Activated T-helper 17 cell treated with anti-CD3 and anti-CD28 coated beads, Interleukin-2, amount 50 U/mL, for 72 hours (primary cell): ENCODE data around the gene SLC1A3. TPM values are rescaled to one million over a fixed set of nuclear protein-coding genes. Genes with fewer than 3 reads are reported as not detected.

Experiments used
- ATAC-seq: fragments of 150-1000 bp; cut with Tn5 transposase; replicated peaks from 2 replicates; pipeline ENCODE4 v1.10.0; 2021; ENCODE audit warnings: mild to moderate bottlenecking, moderate library complexity
- H3K27ac Mint-ChIP-seq: one replicate; pipeline ENCODE4 v1.8.0; 2022; ENCODE audit warnings: mixed read lengths
- H3K27me3 Mint-ChIP-seq: one replicate; pipeline ENCODE4 v1.8.0; 2022; ENCODE audit warnings: mixed read lengths
- H3K36me3 Mint-ChIP-seq: one replicate; pipeline ENCODE4 v1.8.0; 2022; ENCODE audit warnings: low read depth, mild to moderate bottlenecking, mixed read lengths
- H3K4me1 Mint-ChIP-seq: one replicate; pipeline ENCODE4 v1.8.0; 2022; ENCODE audit warnings: mixed read lengths
- H3K4me3 Mint-ChIP-seq: one replicate; pipeline ENCODE4 v1.8.0; 2022; ENCODE audit warnings: mild to moderate bottlenecking, mixed read lengths
- H3K9me3 Mint-ChIP-seq: one replicate; pipeline ENCODE4 v1.8.0; 2022; ENCODE audit warnings: mixed read lengths
- total RNA-seq, 2 donors: library from RNA; stranded (reverse); gene quantifications; one replicate each; pipeline ENCODE4 v1.2.3, GENCODE V29; 2022

SLC1A3 gene
- total RNA-seq, 2 donors from 2014 or later, result 0.26 TPM; not detected in 1

GRCh38 chr5:36648426-36648825 is 42.0 kb downstream of the SLC1A3 start:
- H3K4me1 Mint-ChIP-seq, result no peaks in the 10 kb centered on the region

DNA sequence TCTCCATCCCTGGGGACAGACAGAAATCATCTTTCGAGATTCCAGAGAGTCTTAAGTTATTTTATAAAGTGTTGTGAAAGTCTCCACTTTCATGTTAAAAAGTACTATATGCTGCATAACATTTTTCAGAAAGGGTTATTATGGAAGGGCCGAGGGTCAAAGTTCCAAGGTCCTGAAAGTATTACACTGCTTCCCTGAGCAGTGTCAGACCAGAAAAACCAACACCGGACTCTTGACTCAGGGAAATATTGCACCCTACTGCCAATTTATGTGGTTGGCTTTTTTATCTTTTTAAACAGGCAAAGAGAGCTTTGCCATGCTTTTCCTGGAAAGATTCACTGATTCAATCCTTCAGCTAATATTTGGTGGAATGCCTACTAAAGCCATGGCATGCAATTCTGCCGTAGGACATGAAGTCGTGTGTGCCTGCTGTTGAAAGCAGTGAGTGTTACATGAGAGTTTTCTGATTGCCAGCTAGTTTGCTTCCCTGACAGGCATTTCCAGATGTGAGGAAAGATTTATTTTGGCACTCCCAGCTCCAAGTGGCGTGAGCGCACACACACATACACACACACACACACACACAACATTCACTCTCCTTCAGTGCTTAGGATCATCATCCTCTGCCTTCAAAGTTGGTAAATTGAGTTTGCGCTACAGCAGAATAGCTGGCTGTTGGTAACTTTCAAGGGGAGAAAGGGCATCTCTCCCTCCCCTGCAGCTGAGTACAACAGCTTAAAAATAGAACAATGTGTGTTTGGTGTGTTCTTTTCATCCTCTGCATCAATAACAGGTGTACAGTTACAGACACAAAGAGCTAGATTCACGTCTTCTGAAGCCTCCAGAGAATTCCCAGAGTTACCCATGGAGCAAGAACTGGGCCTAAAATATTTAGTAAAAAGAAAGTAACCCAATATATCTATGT is 45.6 kb downstream of the SLC1A3 start:
- H3K4me1 Mint-ChIP-seq, result no peaks in the 10 kb centered on the region
- no peaks in the 10 kb centered on the region for H3K9me3 Mint-ChIP-seq
- peaks cover 28% of the 10 kb centered on the region for H3K27me3 Mint-ChIP-seq
- no peak for ATAC-seq
- no peaks in the 10 kb centered on the region for H3K36me3 Mint-ChIP-seq
- no peak overlapping the region for H3K27ac Mint-ChIP-seq
- H3K4me3 Mint-ChIP-seq, result no peak overlapping the region

More at GRCh38 chr5:36648426-36648825, 42.0 kb downstream of the SLC1A3 start:
- peaks cover 31% of the 10 kb centered on the region for H3K27me3 Mint-ChIP-seq
- no peak for ATAC-seq
- H3K4me3 Mint-ChIP-seq, result no peak overlapping the region
- H3K27ac Mint-ChIP-seq, result no peak overlapping the region
- H3K9me3 Mint-ChIP-seq, result no peaks in the 10 kb centered on the region
- no peaks in the 10 kb centered on the region for H3K36me3 Mint-ChIP-seq

DNA sequence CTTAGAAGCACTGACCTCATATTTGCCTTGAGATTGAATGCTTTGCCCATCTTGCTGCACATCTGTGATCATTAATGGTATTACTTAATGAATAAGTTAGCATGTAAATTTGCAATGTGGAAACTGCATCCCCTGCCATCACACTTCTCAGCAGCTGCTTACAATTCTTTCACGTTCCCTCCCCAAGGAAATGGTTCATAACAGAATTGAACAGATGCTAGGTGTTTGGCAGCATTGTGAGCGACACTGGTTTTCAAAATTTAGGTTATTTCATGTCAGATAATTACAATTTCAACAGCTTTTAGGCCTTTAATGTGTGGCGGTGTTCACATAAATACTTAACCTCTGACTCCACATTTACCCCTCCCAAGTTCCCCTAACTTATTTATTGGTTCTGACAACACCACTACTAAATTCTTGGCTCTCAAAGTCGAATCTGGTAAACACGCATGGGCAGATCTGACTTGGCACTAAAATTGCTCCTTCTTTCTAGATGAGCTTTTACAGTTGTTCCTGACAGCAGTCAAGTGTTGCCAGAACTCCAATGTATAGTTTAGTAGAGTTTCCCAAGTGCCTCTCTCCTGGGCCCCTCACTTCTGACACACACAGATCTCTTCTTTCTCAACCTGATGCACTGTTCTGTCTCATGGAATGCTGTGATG is 46.8 kb downstream of the SLC1A3 start:
- no peak overlapping the region for H3K4me3 Mint-ChIP-seq
- no peak for ATAC-seq
- no peaks in the 10 kb centered on the region for H3K36me3 Mint-ChIP-seq
- no peaks in the 10 kb centered on the region for H3K9me3 Mint-ChIP-seq
- no peak overlapping the region for H3K27ac Mint-ChIP-seq
- H3K4me1 Mint-ChIP-seq, result no peaks in the 10 kb centered on the region
- peaks cover 31% of the 10 kb centered on the region for H3K27me3 Mint-ChIP-seq

GRCh38 chr5:36654564-36654963 is 48.2 kb downstream of the SLC1A3 start:
- Mint-ChIP-seq H3K36me3 (no peaks in the 10 kb centered on the region), H3K4me1 (no peaks in the 10 kb centered on the region), H3K4me3 (no peak overlapping the region), H3K27ac (no peak overlapping the region), H3K27me3 (peaks cover 29% of the 10 kb centered on the region), H3K9me3 (no peaks in the 10 kb centered on the region)
- ATAC-seq, result no peak

DNA sequence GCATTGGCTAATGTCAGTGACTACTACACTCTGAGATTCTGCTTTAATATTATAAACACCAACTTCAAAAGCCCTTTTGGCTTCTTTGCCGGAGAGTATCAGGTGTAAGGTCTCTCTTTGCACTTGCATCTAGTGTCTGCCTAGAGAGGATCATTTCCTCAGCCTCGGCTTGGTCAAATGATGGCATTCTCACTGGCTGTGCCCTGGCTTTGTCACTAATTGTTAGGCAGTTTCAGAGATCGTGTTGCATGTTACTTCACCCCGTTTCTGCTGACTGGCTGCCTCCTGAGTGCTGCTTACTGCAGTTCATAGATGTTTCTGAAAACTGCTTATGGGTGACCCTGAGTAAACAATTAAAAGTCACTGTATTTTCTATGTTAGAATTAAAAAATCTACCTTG is 48.8 kb downstream of the SLC1A3 start:
- H3K4me3 Mint-ChIP-seq, result no peak overlapping the region
- no peaks in the 10 kb centered on the region for H3K4me1 Mint-ChIP-seq
- peaks cover 27% of the 10 kb centered on the region for H3K27me3 Mint-ChIP-seq
- no peak overlapping the region for H3K27ac Mint-ChIP-seq
- H3K36me3 Mint-ChIP-seq, result no peaks in the 10 kb centered on the region
- ATAC-seq, result no peak
- H3K9me3 Mint-ChIP-seq, result no peaks in the 10 kb centered on the region

GRCh38 chr5:36656556-36656955 is 50.1 kb downstream of the SLC1A3 start:
- ATAC-seq, result no peak
- H3K4me1 Mint-ChIP-seq, result no peaks in the 10 kb centered on the region
- no peaks in the 10 kb centered on the region for H3K36me3 Mint-ChIP-seq
- H3K27me3 Mint-ChIP-seq, result peaks cover 22% of the 10 kb centered on the region
- no peak overlapping the region for H3K4me3 Mint-ChIP-seq
- H3K9me3 Mint-ChIP-seq, result no peaks in the 10 kb centered on the region
- no peak overlapping the region for H3K27ac Mint-ChIP-seq

GRCh38 chr5:36657563-36657995 is 51.2 kb downstream of the SLC1A3 start:
- H3K4me3 Mint-ChIP-seq, result no peak overlapping the region
- no peak for ATAC-seq
- no peaks in the 10 kb centered on the region for H3K4me1 Mint-ChIP-seq
- no peaks in the 10 kb centered on the region for H3K36me3 Mint-ChIP-seq
- H3K27ac Mint-ChIP-seq, result no peak overlapping the region
- peaks cover 20% of the 10 kb centered on the region for H3K27me3 Mint-ChIP-seq
- no peaks in the 10 kb centered on the region for H3K9me3 Mint-ChIP-seq

DNA sequence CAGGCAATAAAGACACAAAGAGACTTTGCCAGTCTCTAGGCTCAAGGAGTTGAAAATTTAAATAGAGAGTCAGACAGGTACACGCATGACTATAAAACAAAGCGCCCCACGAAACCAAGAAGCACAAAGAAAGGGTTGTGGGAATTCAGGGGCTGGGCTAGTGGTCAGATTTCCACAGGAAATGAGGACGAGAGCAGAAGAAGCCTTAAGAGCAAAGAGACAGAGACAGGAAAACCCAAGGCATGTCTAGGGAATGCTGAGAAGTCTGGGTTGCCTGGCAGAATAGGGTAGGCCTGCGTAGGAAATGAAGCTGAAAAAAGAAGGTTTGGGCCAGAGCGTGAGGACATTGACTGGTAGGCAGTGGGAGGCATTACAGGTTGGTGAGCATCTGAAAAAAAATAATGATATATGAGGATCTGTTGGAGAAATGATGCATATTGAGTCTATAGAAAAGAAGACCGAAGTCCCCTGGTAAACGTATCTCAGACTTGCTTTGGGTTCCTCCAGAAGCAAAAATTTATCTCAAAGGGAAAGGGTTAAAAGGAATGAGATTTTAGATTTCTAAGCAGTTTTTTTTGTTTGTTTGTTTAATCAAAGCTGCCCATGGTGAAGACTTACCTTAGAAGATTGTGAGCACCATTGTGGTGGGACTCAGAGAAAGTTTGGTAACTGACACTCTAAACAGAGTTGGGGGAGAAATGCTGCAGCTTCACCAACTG is 51.8 kb downstream of the SLC1A3 start:
- no peak overlapping the region for H3K27ac Mint-ChIP-seq
- no peaks in the 10 kb centered on the region for H3K9me3 Mint-ChIP-seq
- ATAC-seq, result no peak
- peaks cover 19% of the 10 kb centered on the region for H3K27me3 Mint-ChIP-seq
- no peak overlapping the region for H3K4me3 Mint-ChIP-seq
- no peaks in the 10 kb centered on the region for H3K4me1 Mint-ChIP-seq
- H3K36me3 Mint-ChIP-seq, result no peaks in the 10 kb centered on the region

DNA sequence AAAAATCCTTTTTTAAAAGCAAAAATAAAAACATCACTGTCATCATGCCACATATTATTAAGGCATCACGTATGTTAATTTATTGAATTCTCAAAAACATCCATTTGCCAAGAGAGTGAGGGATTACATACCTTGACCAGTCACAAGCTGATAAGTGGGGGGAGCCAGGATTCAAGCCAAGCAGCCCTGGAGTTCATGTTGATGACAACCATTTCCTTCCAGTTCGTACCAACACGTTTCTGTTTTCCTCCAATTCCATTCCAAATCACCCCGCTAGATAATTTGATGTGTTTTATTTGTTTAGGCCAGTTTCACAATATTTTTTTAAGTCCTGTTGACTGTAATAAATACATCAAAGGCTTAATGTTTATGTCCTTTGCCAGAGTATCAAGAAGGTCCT is 53.0 kb downstream of the SLC1A3 start:
- ATAC-seq, result no peak
- no peaks in the 10 kb centered on the region for H3K36me3 Mint-ChIP-seq
- H3K4me3 Mint-ChIP-seq, result no peak overlapping the region
- no peak overlapping the region for H3K27ac Mint-ChIP-seq
- H3K27me3 Mint-ChIP-seq, result peaks cover 15% of the 10 kb centered on the region
- H3K9me3 Mint-ChIP-seq, result no peaks in the 10 kb centered on the region
- H3K4me1 Mint-ChIP-seq, result no peaks in the 10 kb centered on the region

- Mint-ChIP-seq H3K27ac (no peak overlapping the region), H3K4me3 (no peak overlapping the region), H3K27me3 (peaks cover 16% of the 10 kb centered on the region), H3K9me3 (no peaks in the 10 kb centered on the region), H3K36me3 (no peaks in the 10 kb centered on the region), H3K4me1 (no peaks in the 10 kb centered on the region)
- ATAC-seq, result no peak
These were observed 54.1 kb downstream of the SLC1A3 start for GRCh38 chr5:36660397-36661049.

- Mint-ChIP-seq H3K27me3 (peaks cover 17% of the 10 kb centered on the region), H3K4me1 (no peaks in the 10 kb centered on the region), H3K9me3 (no peaks in the 10 kb centered on the region), H3K27ac (no peak overlapping the region), H3K36me3 (no peaks in the 10 kb centered on the region), H3K4me3 (no peak overlapping the region)
- ATAC-seq, result no peak
These were observed 55.2 kb downstream of the SLC1A3 start for GRCh38 chr5:36661456-36662220.

DNA sequence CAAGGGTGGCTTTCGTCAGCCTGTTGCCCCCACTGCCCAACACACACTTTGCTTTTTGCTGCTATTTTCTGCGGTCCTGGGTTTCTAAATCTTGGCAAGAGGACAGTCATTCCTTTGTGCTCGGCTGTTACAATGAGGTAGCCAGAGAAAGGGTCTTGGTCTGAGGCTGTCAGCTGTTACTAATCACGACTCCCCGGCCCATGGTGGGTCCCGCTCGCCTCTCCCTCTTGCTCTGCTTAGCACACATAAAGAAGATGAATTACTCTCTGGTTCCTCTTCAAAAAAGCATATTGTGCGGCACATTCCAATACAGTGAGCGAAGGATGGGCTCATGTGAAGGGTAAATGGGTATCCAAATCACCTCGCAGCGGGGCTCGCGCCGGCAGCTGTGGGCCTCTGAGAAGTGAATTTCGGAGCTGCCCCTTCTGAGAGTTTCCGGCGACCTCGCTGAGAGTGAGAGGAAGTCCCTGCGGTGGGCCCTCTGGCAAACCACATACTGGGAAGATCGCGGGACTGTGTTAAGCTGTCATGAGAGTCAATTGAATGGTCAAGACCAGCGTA is 56.0 kb downstream of the SLC1A3 start:
- Mint-ChIP-seq H3K4me3 (no peak overlapping the region), H3K36me3 (no peaks in the 10 kb centered on the region), H3K27ac (no peak overlapping the region), H3K9me3 (no peaks in the 10 kb centered on the region), H3K27me3 (peaks cover 21% of the 10 kb centered on the region), H3K4me1 (no peaks in the 10 kb centered on the region)
- ATAC-seq, result no peak

- no peak for ATAC-seq
- Mint-ChIP-seq H3K4me1 (no peaks in the 10 kb centered on the region), H3K27ac (no peak overlapping the region), H3K27me3 (peaks cover 16% of the 10 kb centered on the region), H3K36me3 (no peaks in the 10 kb centered on the region), H3K9me3 (no peaks in the 10 kb centered on the region), H3K4me3 (no peak overlapping the region)
These were observed 58.4 kb downstream of the SLC1A3 start for GRCh38 chr5:36664766-36665165.
